GM21619 (cell line): ENCODE data around the gene SPON1.
A peak's percentile ranks its signal among the peaks of the same experiment; 100 is the strongest.

ENCODE experiments used
- ATAC-seq: cut with Tn5 transposase; IDR thresholded peaks from one replicate; pipeline ENCODE4 v1.9.1; 2021; ENCODE audit not compliant: unreplicated experiment

Gene SPON1

DNA sequence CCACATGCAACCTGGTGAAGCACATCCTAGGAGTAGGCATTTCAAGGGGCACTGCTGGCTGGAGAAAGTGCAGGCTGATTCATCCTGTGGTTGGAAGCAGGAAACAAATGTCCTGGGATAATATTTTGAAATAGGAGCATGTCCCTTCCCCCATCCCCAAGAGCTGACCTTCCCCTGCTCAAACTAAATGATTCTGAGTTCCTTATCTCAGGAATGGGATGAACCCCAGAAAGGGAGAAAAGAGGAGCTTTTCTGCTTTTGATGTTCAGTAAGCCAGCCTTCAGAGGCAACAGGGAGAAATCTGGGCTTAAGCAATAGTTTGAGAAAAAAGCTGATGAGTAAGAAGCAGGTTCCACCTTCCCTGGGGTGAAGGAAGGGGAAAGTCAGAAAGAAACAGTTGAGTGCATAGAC lies 19.5 kb upstream of the SPON1 start:
- no peak for ATAC-seq

DNA sequence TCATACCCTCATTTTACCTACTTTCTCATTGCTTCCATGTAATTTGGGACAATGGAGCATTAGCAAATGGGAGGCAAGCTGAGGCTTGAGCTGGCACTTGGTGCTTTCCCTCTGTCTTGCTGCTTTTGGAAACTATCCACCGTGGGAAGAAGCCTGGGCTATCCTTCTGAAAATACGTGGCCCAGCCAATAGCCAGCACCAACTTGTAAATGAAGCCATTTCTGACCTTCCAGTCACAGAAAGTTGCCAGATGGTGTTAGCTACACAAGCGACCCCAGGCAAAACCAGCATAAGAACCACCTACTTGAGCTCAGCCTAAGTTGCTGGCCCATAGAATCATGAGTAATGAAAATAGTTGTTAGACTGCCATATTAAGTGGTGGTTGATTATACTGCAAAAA lies 18.5 kb upstream of the SPON1 start:
- ATAC-seq, result no peak

DNA sequence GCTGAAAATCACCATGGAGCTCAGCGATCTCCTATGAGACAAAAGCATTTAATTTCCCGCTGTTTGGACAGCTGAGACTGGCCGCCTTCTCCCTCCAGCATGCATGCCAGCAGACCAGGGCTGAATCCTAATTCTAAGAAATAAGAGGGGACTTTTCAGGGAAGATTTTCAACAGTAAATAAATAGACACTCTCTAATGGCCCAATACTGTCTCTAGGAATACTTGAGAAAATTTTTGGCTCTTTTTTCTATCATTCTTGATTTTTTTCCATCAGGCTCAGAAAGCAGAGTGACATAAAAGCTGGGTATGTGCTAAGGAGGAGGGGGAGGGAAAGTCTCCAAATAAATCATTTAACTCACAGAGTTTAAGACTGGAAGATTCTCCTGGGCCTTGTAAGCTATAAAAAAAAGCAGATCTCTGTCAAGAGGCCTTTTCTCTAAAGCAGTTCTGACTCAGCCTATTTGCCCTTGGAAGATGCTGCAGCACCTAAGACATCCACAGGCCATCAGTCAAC lies 17.6 kb upstream of the SPON1 start:
- no peak for ATAC-seq

DNA sequence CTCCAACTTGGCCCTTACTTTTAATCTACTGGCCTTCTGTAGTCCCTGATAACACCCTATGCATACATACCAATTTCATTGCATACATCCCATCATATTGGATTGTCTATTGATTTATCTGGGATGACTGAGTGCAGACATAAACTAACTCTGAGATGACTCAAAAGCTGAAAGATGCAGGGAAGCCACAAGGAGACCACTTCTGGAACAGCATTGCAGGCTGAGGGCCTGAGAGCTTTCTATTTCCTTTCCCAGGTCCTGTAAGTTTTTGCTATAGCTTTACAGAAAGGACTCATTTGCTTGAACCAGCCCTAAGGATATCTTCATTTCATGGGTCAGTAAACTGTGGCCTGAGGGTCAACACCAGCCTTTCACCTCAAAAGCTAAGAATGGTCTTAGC lies 15.1 kb upstream of the SPON1 start:
- ATAC-seq, result no peak

DNA sequence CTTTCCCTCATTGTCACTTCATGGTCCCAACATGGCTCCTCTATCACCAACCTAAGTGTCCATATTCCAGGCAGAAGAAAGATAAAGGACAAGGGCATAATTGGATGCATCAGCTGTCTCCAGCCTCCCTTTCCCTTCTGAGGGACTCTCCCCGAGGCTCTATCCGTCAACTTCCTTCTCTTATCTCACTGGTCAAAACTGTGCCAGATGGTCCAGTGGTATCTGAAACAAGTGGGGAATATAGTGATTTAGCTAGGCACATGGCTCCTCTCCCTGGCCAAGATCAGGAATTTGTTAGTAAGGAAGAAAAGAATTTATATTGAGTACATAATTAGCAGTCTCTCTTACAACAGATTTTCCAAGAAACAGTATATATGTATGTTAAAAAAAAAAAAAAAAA lies 12.6 kb upstream of the SPON1 start:
- no peak for ATAC-seq

DNA sequence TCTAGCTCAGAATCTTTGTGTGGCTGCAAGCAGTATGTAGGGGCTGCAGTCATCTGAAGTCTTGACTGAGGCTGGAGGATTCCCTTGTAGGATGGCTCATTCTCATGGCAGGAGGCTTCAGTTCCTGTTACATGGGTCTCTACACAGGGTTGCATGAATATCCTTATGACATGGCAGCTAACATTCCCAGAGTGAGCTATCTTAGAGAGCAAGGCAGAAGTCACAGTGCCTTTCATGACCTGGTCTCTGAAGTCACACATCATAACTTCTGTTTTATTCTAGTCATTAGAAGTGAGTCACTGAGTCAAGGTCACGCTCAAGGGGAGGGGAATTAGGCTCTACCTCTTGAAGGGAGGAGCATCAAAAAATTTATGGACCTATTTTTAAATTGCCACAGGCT lies 10.3 kb upstream of the SPON1 start:
- ATAC-seq, result no peak

DNA sequence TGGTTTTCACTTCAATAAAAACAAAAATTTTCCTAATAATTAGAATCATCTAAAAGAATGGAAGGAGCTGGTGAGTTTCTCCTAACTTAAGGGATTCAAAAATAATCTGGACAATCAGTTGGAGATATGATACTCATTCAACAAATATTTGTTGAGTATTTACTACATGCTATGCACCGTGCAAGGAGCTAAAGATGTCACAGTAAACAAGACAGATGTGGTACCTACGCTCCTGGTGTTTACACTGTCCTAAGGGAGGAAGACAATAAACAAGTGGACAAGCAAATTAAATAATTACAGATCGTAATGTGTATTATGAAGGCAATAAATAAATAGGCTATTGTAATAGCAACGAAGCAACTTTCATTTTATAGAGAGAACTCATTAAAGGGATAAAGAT lies 9.9 kb upstream of the SPON1 start:
- ATAC-seq, result no peak

DNA sequence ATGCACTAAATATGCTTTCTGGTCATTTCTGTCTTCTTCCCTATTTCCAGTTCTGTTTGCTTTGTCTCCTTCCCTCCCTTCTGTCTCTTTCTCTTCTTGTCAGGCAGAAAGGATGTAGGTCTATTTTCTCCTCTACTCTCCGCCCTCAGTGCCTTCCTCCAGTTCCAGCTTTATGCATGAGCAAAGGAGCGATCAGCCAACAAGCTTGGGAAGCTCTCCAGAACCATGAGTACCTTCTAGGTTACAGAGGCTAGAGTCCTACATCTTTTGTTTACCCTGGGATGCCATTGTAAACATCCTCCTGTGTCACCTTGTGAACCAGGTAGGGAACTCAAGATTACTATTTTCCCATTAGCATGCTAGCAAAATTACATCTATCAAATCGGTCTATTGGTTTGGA lies 7.9 kb upstream of the SPON1 start:
- ATAC-seq, result no peak

DNA sequence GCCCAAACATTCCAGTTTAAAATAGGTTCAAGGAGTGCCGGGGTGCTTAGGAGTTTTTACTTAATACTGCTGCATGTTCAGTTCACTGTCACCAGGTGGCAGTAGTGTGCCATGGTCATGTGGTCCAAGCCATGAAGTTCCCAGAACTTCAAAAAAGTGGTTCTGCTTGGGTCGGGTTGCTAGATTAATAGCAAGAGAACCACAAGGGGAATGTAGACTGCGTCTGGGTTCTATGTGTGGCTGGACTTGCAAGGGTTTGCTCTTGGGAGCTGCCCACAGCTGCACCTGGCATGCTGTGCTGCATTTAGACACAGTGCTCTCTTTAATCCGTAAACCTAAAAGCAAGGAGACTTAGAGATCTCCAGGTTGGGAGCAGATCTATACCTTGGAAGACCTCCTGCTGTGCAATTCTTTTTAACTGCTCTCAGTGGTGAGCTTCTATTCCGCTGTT lies 6.5 kb upstream of the SPON1 start:
- ATAC-seq, result peak; percentile 54

DNA sequence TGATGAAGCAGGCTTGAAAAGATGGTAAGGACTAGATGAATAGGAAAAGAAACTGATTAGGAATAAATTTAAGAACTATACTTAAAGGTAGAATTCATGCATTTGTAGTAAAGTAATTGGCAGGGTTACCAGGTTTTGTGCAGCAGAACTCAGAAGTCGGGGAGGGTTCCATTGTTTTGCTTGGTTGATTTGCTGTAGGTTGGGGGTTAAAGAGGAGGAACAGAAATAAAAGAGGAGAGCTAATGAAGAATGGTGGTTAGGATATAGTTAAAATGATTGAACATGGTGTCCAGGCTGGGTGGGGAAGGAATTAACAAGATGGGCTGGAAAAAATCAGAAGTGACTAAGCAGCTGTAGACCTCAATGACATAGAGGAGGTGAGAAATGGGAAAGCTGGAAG lies 5.5 kb upstream of the SPON1 start:
- ATAC-seq, result no peak

DNA sequence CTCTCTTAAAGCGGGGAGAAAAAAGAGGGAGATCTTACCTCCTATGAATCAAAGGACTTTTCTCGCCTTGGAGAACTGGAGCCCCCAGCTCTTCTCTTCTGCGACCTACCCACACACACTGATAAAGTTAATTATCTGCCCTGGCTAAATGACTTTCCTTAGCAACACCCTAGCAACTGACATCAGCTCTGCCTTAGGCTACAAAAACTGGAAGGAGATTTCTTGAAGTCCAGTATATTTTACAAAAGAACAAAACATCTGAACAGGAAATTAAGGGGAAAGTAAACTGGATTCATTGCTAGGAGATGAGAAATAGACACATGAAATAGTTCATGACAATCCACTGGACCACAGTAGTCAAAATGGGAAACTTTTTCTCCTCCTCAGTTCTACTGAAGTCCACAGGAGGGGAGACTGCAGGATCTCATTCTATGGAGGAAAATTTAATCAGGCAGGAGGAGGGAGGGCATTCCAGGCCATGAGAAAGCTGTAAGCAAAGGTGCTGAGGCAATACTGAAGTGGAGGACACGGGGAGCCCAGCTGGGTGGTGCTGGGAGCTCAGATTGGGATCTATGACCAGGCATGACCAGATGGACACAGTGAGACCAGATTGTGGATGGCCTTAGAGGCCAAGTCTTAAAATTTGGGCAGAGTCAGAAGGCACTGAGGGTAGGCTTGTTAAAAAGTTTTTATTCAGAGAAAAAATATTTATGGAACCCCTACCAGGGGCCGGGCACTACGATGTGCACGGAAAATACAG lies 3.7 kb upstream of the SPON1 start:
- no peak for ATAC-seq

DNA sequence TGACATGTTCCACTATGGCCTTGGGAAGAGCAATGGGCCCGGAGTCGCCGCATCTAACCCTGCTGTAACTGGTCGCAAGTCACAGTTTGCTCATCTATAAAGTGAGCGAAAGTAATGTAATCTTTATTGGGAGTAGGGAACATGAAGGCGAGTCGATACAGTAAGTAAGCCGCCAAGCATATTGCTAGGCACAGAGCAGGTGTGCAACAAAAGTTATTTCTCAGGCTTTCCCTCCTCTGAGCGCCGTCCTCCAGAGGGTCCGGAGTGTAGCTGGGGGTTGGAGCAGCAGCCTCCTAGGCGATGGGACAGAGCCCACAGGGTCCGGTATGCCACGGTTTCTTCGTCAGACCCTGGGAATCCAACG lies 343 bp upstream of the SPON1 start:
- ATAC-seq, result no peak

DNA sequence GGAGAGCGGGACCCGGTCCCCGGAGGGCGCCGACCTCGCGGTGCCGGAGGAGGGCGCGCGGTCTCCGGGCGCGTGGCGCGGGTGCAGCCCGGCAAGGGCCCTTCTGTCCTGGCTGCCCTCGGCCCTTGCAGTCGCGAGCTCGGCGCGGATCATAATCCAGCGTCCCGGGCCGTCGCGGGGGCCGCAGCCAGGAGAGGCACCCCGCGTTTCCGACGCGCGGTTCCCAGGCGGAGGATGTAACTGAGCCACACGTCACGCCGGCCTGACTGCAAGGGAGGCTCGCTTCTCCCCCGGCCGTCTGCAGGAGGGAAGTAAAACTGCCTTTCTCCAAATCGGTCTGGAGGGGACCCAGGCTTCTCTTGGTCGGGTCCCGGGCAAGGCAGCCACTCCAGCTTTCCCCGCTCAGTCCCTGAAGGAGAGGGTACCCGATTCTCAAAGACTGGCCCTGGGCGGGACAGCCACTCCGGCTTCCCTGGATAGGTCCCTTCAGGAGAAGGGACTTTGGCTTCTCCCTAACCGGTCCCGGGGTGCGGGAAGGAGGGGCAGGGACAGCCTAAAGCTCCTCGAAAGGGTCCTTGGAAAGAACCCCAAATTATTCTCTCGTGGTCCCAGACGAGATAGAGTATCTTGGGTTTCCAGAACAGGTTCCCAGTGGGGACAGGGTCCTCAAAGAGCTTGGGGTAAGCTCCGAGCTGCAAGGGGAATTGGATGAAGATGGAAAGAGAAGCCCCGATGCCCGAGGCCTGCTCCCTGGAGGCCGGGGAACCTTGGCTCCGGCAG lies 836 bp downstream of the SPON1 start:
- no peak for ATAC-seq

DNA sequence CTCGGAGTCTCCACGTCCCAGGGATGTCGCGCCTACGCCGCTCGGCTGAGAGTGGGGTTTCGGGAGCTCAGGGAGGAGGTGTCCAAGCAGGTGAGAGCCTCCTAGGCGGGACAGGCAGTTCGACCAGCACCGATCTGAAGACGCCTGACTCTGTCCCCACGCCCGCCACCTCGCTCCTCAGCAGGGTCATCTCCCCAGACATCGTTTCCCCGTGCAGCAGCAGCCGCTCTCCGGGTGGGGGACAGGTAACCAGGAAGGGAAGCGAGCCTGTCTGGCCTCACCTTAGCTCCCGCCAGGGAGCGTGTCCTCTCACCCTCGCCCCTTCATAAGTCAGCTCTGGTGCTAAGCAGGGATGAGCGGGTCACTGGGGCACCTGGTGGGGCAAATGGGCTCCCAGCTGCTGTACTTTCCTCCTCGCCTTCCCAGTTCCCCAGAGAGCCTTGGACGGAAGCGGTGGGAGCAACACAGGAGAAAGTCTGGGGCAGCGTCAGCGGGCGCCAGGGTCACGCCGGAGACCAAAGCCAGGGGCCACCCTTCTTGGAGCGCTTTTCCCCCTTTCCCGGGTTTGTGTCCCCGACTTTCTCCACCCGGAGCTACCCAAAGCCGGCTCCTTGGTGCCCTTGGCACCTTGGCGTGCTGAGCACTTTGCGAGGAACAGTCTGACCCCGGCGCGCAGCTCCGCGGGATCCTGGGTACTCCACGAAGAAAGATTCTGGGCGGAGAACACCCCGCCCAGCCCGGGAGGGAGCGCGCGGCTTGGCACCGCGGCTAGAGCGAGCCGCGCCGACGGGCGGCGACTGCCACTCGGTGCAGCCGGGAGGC lies 1.6 kb downstream of the SPON1 start:
- ATAC-seq, result no peak

DNA sequence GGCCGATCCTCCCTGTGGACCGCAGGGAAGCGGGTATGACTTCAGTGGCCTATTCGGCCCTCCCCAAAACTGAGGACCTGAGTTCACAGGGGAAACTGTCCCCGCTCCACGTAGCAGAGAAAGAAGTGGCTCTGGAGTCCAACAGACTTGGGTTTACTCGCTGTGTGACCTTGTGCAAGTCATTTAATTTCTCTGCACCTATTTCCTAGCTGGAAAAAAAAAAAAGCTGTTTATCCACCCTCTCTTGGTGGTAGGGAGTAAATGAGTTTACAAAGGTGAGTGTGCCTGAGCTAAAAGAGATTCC lies 2.2 kb downstream of the SPON1 start:
- ATAC-seq, result no peak

DNA sequence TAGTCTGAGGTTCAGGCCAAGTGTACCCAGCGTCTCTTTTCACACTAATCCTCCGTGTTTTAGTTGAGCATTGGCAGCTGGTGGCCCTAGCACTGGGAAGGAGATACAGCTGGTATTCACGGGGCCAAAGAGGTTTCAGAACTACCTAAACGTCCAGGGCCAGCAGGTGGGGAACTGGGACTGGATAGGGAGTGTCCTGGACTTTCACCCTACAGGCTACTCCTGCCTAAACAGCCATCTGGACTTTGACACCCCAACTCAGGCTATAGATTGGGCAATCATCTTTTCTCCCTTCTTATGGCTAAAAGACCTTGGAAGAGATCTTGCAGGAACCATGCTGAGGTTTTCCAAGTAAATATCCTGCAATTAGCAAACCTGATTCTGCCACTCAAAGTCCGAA lies 2.8 kb downstream of the SPON1 start:
- ATAC-seq, result no peak

DNA sequence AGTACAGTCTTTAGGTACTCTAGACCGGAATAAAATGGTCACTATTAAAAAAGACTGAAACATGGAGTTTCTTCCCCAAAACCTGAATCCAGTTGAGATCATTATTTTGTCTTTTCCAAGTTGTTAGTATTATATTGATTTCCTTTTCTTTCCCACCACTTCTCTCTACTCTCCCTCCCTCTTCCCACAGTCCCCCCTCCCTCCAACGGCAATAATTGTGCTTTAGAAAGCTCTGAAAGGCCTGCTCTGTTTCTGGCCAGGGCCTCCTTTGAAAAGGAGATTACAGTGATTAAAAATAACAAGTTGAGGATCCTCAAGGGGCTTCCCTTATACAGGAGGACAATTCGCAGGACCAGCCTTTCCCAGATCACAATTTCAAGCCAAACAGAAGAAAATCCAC lies 3.5 kb downstream of the SPON1 start:
- ATAC-seq, result no peak

DNA sequence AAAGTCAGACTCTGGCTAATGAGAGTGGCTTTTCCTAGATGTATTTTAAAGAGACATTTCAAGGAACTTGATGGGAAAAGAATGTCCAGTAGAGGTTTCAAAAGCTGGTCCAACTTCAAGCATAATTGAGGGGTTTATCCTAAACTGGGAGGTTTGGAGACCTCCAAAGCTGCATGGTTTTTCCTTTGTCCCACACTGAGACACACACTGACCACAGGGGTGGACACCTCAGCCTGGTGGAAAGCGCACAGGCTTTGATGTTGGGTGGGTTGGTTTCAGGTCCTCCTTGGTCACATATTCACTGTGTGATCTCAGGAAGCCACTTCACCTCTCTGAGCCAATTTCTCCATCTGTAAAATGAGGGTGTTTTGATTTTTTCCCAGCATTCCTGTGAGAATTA lies 4.0 kb downstream of the SPON1 start:
- ATAC-seq, result no peak

DNA sequence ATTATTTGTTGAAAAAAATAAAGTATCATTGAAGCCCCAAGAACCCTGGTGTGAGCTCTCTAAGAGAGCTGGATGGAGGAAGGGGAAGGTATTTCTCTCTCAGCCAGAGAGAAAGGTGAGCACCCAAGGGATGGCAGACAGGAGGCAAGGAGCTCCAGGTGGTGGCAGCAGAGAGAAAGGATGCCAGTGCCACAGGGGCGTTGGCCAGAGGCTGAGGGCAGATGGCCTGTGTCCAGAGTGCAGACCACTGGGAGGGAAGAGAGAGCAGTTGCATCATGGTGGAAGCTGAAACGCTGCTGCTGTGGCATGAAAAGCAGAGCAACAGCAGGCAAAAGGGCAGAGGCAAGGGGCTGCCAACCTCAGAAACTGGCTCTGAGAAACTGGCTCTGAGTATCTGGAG lies 8.5 kb downstream of the SPON1 start:
- no peak for ATAC-seq

DNA sequence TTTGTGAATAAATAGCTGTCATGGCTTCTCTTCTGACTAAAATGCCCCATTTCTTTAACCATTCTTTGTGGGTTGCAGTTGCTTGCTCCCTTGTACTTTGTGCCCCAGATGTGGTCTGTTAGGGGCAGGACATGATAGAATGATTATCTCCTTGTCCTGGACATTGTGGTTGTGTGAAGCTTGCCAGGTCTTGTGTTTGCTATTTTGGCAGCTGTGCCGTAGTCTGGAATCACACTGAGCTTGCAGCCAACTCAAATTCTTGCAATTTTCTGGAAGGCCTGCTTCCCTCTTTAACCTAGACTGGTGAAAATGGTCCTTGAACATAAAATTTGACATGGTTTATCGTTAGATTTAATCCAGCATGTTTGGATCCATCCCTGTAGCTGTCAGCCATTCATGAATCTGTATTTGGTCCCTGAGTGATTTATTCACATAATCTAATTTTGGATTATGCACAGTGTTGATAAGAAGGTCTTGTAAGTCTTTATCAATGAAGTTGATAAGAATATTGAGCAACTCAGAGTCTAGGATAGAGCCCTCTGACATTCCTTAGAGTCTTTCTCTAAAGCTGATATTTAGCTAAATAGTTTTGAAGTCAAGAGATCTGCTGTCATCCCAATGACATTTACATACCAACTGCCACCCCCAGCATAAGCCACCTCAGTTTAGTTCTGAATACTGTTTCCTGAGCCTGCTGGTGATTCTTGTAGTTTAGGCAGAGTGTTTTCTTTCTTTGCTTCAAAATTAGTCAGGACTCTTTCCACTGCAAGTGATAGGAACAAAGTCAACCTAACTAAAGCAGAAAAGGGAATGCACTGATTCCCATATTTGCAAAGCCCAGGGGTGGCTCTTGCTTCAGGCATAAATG lies 9.8 kb downstream of the SPON1 start:
- no peak for ATAC-seq

DNA sequence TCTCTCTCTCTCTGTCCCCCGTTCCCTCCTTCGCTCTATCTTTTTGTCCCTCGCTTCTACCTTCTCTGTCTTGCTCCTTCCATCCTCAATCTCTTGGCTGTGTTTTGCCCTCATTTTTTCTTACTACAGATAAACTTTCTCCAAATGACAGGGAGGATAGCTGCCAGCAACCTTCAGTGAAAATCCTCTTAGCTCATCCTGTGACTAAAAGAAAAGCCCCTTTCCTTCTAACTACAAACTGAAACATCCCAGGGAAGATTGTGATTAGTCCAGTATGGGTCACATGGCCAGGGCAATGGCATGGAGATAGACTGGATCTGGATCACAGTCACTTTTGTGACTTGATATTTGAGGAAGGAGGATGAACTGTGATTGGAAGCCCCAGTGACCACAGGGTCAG lies 10.4 kb downstream of the SPON1 start:
- ATAC-seq, result no peak
